HG03460 (cell line): ENCODE data around the gene CUZD1.

Source experiments
- ATAC-seq: cut with Tn5 transposase; IDR thresholded peaks from one replicate; pipeline ENCODE4 v1.9.1; 2021; ENCODE audit not compliant: unreplicated experiment

The CUZD1 gene

DNA sequence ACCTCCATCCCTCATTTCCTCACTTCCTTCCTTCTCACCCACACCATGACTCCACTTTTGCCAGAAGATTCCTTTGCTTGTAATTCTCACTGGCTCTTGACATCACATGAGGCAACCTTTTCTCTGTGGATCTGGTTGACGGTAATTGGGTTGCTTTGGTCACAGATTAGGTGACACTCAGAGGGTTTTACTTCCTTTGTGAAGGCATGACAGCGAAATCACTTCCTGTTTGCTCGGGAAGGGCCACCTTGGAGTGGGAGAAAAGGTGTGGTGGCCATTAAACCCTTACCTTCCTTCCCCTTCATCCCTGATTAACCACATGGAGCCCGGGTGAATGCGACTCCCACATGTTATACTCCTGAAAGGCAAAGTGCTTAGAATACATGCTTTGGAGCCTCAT is 30.2 kb downstream of the CUZD1 start:
- ATAC-seq, result no peak

DNA sequence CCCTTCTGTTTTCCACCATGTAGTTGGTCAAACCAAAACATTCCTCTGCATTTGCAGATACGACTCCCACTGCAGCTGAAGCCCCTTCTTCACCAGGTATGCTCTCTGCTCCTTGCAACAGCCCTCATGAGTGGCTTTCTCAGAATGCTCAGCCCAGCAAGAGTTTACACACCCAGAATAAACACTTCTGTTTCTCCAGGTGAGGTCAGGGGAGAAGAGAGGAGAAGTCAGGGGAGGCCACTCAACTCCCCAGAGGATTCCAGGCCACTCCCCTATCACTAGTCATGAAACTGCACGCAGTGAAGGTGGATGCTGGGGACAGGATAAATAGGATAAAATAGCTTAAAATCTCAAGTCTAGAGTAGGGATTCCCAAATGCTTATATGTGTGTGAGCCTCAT is 31.2 kb downstream of the CUZD1 start:
- no peak for ATAC-seq

DNA sequence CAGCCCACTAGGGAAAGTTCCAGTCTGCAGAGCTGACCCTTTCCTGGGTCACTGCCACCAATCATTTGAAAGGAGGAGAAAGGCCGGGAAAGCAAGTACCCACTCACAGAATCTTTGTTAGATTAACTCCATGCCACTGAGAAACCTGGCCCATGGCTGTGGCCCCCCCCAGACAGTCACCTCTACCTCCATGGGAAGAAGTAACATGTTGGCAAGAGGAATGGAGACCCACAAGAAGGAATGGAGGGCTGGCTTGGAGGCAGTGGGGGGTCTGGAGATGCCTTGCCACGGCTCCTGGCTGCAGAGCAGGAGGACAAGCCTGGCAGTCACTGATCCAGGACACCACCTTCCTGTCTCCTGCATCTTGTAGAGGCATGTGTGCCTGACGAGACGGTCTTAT is 32.9 kb downstream of the CUZD1 start:
- no peak for ATAC-seq

DNA sequence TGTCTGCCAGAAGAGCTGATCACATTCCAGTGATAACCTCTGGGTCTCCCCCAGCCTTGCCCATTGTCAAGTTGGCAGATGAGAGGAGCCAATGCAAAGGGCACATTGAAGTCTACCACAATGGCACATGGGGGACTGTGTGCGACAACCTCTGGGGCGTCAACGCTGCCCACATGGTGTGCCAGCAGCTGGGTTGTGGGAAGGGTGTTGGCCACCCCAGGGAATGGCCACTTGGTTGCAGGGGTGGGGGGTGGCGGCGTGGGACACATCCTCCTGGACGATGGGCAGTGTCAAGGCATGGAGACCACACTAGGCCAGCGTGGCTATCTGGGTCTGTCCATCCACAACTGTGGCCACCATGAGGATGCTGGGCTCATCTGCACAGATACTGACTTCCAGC is 43.4 kb downstream of the CUZD1 start:
- ATAC-seq, result no peak

DNA sequence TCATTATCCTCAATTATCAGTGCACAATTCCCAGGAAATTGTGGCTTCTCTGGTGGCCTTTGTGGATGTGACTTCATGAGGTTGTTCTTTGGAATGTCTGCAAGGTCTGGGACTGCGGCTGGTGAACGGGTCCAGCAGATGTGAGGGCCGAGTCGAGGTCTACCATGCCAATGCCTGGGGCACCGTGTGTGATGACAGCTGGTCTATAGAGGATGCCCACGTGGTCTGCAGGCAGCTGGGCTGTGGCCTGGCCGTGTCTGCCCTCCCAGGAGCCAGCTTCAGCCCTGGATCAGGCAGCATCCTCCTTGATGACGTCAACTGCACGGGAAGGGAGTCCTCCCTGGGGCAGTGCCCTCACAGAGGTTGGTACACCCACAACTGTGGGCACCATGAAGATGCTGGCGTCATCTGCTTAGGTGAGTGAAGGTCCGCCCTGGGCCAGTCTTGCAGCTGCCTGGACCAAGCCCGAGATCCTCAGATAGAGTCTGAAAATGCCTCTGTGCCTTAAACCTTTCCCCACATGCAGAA is 46.9 kb downstream of the CUZD1 start:
- no peak for ATAC-seq

DNA sequence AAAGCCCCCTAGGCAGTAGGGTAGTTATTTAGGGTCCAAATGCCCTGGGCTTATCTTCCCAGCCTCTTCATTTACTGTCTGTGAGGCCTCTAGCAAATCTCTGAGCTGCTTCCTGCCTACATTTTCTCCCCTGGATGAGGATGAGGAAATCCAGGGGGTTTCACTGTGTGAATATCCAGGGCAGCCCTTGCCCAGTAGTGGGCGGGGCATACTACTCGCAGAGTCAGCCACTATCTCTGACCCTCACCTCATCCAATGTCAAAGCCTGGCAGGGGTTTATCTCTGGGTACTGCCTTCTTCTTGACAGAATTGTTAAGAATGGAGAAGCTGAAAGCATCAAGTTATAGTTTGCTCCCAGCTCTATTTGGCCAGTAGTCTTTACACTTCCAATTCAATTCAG is 48.9 kb downstream of the CUZD1 start:
- ATAC-seq, result no peak

DNA sequence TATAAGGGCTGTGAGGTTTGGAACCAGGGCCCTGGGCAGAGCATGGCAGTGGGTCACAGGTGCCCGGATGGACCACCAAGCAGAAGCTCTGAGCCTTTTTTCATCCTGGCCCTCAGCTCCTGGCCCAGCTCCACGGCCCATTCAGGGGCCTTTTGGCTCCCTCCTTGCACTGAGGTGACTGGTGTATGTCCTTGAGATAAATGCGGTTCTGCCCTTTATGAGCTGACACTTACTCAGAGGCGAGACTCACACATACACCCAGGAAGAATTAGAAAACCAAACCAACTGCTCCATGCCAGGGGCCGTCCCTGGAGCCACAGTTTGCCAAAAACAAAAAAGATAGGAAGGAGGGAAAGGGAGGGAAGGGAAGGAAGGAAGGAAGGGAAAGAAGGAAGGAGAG is 49.7 kb downstream of the CUZD1 start:
- no peak for ATAC-seq

DNA sequence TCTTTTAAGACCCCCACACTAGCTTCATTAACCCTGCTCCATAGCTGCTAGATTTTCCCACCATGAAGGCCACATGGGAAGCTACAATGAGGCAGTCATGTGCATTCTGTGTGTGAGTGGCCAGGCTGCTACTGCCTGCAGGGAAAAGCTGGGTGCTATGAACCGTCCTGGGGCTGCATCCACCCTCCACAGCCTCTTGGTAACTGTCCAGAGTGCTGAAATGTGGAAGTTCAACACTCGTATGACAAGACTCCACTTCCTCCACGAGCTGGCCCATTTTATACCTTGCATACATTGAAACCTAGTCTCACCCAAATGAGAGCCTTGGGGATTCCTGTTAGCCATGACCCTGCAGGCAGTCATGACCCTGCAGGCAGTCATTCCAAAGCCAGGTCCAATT is 59.4 kb downstream of the CUZD1 start:
- ATAC-seq, result no peak

DNA sequence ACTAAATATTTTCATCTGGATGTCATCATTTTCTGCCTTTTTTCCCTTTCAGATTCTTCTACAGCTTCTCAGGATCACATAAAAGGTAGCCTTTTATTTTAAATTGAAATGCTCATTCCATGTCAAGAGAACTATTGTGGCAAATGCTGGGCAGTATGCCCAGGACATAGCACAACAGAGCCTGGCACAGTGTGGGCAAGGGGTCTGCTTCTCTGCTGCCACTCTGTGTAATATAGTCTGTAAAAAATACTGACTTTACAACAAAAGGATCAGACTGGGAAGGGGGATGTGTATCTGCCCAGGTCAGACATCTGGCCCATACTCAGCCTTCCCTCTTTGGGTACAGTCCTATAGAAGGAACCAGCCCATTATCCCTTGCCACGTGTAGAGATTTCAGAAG is 62.7 kb downstream of the CUZD1 start:
- no peak for ATAC-seq
